ENCODE results near the gene GLYR1. TPM values are rescaled to one million over a fixed set of nuclear protein-coding genes. Genes with fewer than 3 reads are reported as not detected.

Gene GLYR1
- total and polyA plus RNA-seq, 2 experiments from 2014 or later, result 59.9 to 105 TPM

- TF ChIP-seq, protein P1, sequence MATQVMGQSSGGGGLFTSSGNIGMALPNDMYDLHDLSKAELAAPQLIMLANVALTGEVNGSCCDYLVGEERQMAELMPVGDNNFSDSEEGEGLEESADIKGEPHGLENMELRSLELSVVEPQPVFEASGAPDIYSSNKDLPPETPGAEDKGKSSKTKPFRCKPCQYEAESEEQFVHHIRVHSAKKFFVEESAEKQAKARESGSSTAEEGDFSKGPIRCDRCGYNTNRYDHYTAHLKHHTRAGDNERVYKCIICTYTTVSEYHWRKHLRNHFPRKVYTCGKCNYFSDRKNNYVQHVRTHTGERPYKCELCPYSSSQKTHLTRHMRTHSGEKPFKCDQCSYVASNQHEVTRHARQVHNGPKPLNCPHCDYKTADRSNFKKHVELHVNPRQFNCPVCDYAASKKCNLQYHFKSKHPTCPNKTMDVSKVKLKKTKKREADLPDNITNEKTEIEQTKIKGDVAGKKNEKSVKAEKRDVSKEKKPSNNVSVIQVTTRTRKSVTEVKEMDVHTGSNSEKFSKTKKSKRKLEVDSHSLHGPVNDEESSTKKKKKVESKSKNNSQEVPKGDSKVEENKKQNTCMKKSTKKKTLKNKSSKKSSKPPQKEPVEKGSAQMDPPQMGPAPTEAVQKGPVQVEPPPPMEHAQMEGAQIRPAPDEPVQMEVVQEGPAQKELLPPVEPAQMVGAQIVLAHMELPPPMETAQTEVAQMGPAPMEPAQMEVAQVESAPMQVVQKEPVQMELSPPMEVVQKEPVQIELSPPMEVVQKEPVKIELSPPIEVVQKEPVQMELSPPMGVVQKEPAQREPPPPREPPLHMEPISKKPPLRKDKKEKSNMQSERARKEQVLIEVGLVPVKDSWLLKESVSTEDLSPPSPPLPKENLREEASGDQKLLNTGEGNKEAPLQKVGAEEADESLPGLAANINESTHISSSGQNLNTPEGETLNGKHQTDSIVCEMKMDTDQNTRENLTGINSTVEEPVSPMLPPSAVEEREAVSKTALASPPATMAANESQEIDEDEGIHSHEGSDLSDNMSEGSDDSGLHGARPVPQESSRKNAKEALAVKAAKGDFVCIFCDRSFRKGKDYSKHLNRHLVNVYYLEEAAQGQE (IDR thresholded peaks at IDR 0.05; ENCODE audit: unreplicated experiment), result no peak
- no peak for TF ChIP-seq POLR2AphosphoS5 (IDR thresholded peaks at IDR 0.05; ENCODE audit: low read depth)
These were observed 59.2 kb downstream of the GLYR1 start, which contains the start of gene SEPTIN12 (continued) for GRCh38 chr16:4787627-4788482.

GRCh38 chr16:4787068-4787467, 60.0 kb downstream of the GLYR1 start:
- Mint-ChIP-seq H3K27ac (peak overlapping the region; percentile 87), H3K27me3 (ENCODE audit: insufficient read depth, low read depth, poor library complexity) (peaks cover 26% of the 10 kb centered on the region), H3K4me1 (peaks cover 13% of the 10 kb centered on the region), H3K4me3 (no peak overlapping the region), H3K9me3 (peaks cover 2% of the 10 kb centered on the region; the same call in 2 of the 3 replicates), H3K36me3 (ENCODE audit: low read depth) (peaks cover 19% of the 10 kb centered on the region)
- Histone ChIP-seq H3K36me3 (ENCODE audit: insufficient read depth) (no peaks in the 10 kb centered on the region), H4K20me1 (replicated peaks; ENCODE audit: insufficient read depth) (no peaks in the 10 kb centered on the region), H3K4me1 (ENCODE audit: insufficient read depth) (peaks cover 12% of the 10 kb centered on the region; the same call in 1 of the 2 replicates), H3K4me3 (no peak overlapping the region), H3K27ac (ENCODE audit: low read depth) (no peak overlapping the region), H2AFZ (0 out of 2 replicates have a peak overlapping the region, but pooled peaks have one; percentile 47), H3K79me2 (replicated peaks; ENCODE audit: insufficient read depth) (no peaks in the 10 kb centered on the region), H3K27me3 (ENCODE audit: insufficient read depth) (no peaks in the 10 kb centered on the region), H3K9me2 (ENCODE audit: insufficient read depth) (no peaks in the 10 kb centered on the region), H3F3A (replicated peaks; ENCODE audit: low read depth) (no peaks in the 10 kb centered on the region), H3K4me2 (no peak overlapping the region)
- ATAC-seq (no peak), DNase-seq (ENCODE audit: low spot score) (no peak)
- TF ChIP-seq ZNF331 (CRISPR knock-in tag; IDR thresholded peaks at IDR 0.05; ENCODE audit: low read depth) (no peak), EZH2 (IDR thresholded peaks at IDR 0.05; ENCODE audit: low read depth, unreplicated experiment) (no peak), JUNB (IDR thresholded peaks at IDR 0.05; ENCODE audit: unreplicated experiment) (no peak), ZNF114 (CRISPR knock-in tag; IDR thresholded peaks at IDR 0.05) (no peak), NANOG (IDR thresholded peaks at IDR 0.05; ENCODE audit: borderline replicate concordance) (no peak), EZH2phosphoT487 (IDR thresholded peaks at IDR 0.05; ENCODE audit: unreplicated experiment) (no peak), POLR2AphosphoS5 (IDR thresholded peaks at IDR 0.05; ENCODE audit: low read depth) (no peak), CREB1 (CRISPR knock-in tag; IDR thresholded peaks at IDR 0.05; ENCODE audit: low read depth) (no peak)
- TF ChIP-seq, protein P2, sequence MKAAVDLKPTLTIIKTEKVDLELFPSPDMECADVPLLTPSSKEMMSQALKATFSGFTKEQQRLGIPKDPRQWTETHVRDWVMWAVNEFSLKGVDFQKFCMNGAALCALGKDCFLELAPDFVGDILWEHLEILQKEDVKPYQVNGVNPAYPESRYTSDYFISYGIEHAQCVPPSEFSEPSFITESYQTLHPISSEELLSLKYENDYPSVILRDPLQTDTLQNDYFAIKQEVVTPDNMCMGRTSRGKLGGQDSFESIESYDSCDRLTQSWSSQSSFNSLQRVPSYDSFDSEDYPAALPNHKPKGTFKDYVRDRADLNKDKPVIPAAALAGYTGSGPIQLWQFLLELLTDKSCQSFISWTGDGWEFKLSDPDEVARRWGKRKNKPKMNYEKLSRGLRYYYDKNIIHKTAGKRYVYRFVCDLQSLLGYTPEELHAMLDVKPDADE (IDR thresholded peaks at IDR 0.05), result no peak
- TF ChIP-seq, protein P1 (IDR thresholded peaks at IDR 0.05; ENCODE audit: unreplicated experiment), result no peak
- TF ChIP-seq, protein P3, sequence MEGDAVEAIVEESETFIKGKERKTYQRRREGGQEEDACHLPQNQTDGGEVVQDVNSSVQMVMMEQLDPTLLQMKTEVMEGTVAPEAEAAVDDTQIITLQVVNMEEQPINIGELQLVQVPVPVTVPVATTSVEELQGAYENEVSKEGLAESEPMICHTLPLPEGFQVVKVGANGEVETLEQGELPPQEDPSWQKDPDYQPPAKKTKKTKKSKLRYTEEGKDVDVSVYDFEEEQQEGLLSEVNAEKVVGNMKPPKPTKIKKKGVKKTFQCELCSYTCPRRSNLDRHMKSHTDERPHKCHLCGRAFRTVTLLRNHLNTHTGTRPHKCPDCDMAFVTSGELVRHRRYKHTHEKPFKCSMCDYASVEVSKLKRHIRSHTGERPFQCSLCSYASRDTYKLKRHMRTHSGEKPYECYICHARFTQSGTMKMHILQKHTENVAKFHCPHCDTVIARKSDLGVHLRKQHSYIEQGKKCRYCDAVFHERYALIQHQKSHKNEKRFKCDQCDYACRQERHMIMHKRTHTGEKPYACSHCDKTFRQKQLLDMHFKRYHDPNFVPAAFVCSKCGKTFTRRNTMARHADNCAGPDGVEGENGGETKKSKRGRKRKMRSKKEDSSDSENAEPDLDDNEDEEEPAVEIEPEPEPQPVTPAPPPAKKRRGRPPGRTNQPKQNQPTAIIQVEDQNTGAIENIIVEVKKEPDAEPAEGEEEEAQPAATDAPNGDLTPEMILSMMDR (conservative IDR thresholded peaks at IDR 0.05; ENCODE audit: low read depth in 2 of 2), result no peak

Measured in GM23338 (cell line).